Peyer's patch (tissue), 4 donors: ENCODE results near the gene FOXP2. TPM values are rescaled to one million over a fixed set of nuclear protein-coding genes. Genes with fewer than 3 reads are reported as not detected.

ENCODE experiments used
- DNase-seq, 3 donors: peaks; one replicate each; pipeline ENCODE4 v3.0.0-alpha.2; 2017 to 2019
- H3K27ac ChIP-seq, 4 donors: fragments of 200-600 bp; sonication (generic); one replicate each; pipeline ENCODE4 v1.5.1; 2016 to 2019
- H3K27me3 ChIP-seq, 2 donors: fragments of 200-600 bp; sonication (generic); one replicate each; pipeline ENCODE4 v1.5.1; 2019
- H3K36me3 ChIP-seq, 3 donors: fragments of 200-600 bp; sonication (generic); one replicate each; pipeline ENCODE4 v1.5.1; 2016 to 2019
- H3K4me1 ChIP-seq, 4 donors: fragments of 200-600 bp; sonication (generic); one replicate each; pipeline ENCODE4 v1.5.1; 2016 to 2019
- H3K4me3 ChIP-seq, 4 donors: fragments of 200-600 bp; sonication (generic); 1 replicate in 3 of 4; 2 replicates in 1 of 4; pipeline ENCODE4 v1.5.1; 2016 to 2019; ENCODE audit warnings: mild to moderate bottlenecking in 1 of 4
- H3K9me3 ChIP-seq, 4 donors: fragments of 200-600 bp; sonication (generic); one replicate each; pipeline ENCODE4 v1.5.1; 2016 to 2019; ENCODE audit warnings: mild to moderate bottlenecking in 1 of 4
- POLR2A ChIP-seq, 2 donors: fragments of 450-650 bp; IDR thresholded peaks; one replicate each; pipeline ENCODE4 v1.5.1; 2017; ENCODE audit warnings: antibody characterized with exemption in 2 of 2, mild to moderate bottlenecking in 2 of 2, moderate library complexity in 2 of 2
- total RNA-seq, 4 donors: library from RNA; depleted of rRNA; stranded (reverse); fragments of >200 nt; gene quantifications; one replicate each; pipeline ENCODE4 v1.1.0, GENCODE V29; 2016
- TF ChIP-seq, protein P1 (sequence below), 6 experiments: fragments of 450-650 bp in 4 of 6; fragments of 200-600 bp in 2 of 6; sonication (generic) in 1 of 6; IDR thresholded peaks; one replicate each; pipeline ENCODE4 v1.5.1; 2017 to 2019; ENCODE audit warnings: antibody characterized with exemption in 6 of 6, mild to moderate bottlenecking in 3 of 6, moderate library complexity in 1 of 6

Gene FOXP2
- total RNA-seq, 4 donors from 2014 or later: 10.5 to 46.2 (median 31.3) TPM

DNA sequence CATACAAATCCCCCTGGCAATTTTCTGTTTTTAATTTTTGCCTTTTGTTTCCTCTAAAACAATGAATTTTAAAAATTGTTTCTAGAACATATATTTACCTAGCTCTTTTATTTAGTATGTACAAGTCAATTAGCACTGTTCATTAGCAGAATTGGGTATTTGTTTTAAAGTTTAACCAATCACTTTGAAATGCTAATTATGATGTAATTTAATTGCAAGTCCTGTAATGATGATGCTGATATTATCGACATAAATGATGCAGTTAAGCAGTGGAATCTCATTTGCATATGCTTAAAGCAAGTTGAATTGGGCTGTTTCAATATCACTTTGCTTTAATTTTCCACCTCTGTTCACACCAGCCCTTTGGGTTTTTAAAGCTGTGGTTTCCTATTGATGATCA is 2.7 kb downstream of the FOXP2 start:
- H3K4me3 ChIP-seq: peak overlapping the region in 1 of 4 donors; percentile 39
- H3K4me1 ChIP-seq: peaks cover 0 to 17% (median 0%) of the 10 kb centered on the region in 4 donors
- H3K36me3 ChIP-seq: no peaks in the 10 kb centered on the region
- no peak for DNase-seq
- no peaks in the 10 kb centered on the region for H3K9me3 ChIP-seq
- H3K27me3 ChIP-seq: no peaks in the 10 kb centered on the region
- H3K27ac ChIP-seq: peak overlapping the region in 1 of 4 donors; percentile 67
- TF ChIP-seq POLR2A (IDR thresholded peaks at IDR 0.05): no peak

DNA sequence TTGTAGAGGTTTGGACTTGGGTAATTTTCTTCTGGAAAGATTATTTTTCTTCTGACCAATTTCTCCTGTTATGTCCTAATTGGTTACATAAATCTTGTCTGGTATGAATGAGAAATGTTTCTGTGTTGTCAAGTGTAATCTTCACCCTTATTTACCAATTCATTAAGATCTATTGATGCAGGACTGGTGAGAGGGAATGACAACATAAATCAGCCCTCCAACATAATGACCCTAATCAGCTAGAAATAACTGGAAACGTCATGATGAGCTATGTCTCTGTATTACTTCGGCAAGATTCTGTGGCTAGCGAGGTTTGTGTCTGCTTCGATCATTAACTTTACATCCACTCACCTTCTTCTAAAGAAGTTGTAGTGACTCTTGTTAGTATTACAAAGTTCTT is 3.5 kb downstream of the FOXP2 start:
- H3K27ac ChIP-seq: peak overlapping the region in 2 of 4 donors; percentile 17 to 67
- DNase-seq: no peak
- no peaks in the 10 kb centered on the region for H3K9me3 ChIP-seq

DNA sequence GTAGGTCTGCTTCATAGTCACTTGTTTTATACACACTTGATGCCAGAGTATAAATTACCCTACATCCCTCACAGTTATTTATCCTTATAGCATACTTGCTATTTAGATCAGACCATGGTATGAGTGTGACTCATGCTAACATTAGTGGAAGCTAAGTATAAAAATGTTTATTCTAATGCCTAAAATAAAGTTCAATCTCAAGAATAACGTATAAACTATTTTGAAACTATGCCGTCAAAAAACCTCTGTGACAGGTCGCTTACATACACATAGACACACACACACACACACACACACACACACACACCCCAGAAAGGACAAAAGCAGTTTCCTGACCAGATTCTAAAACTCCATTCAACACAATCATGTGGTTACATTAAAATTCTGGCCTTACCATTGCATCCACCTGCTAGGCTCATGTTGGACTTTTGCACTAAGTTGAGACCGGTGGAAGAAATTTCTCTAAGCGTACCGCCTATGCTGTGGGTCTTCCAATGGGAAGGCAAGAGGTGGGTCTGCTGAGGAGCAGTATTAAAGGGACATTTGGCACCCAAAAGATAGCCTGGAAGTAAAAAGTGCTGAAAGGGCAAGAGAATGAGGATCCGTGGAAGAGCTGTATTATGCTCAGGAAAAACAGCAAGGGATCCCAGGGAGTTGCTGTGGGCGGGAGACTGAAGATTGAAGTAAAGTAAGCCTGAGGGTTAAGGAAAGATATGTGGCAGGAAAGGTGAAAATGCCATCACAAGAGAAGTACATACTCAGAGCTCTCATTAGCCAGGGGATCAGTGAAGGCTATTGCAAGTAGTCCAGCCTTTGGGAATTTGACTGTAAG is 5.0 kb downstream of the FOXP2 start:
- DNase-seq: no peak
- Histone ChIP-seq H3K9me3 (no peaks in the 10 kb centered on the region), H3K4me1 (peaks cover 0 to 10% (median 0%) of the 10 kb centered on the region in 4 donors), H3K4me3 (no peak overlapping the region), H3K27me3 (no peaks in the 10 kb centered on the region), H3K36me3 (no peaks in the 10 kb centered on the region), H3K27ac (peak overlapping the region in 2 of 4 donors; percentile 22 to 67)
- TF ChIP-seq, protein P1, sequence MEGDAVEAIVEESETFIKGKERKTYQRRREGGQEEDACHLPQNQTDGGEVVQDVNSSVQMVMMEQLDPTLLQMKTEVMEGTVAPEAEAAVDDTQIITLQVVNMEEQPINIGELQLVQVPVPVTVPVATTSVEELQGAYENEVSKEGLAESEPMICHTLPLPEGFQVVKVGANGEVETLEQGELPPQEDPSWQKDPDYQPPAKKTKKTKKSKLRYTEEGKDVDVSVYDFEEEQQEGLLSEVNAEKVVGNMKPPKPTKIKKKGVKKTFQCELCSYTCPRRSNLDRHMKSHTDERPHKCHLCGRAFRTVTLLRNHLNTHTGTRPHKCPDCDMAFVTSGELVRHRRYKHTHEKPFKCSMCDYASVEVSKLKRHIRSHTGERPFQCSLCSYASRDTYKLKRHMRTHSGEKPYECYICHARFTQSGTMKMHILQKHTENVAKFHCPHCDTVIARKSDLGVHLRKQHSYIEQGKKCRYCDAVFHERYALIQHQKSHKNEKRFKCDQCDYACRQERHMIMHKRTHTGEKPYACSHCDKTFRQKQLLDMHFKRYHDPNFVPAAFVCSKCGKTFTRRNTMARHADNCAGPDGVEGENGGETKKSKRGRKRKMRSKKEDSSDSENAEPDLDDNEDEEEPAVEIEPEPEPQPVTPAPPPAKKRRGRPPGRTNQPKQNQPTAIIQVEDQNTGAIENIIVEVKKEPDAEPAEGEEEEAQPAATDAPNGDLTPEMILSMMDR (IDR thresholded peaks at IDR 0.05): no peak
- TF ChIP-seq POLR2A (IDR thresholded peaks at IDR 0.05): no peak

More for the DNA sequence above, 3.5 kb downstream of the FOXP2 start:
- no peaks in the 10 kb centered on the region for H3K27me3 ChIP-seq
- peaks cover 0 to 21% (median 0%) of the 10 kb centered on the region in 4 donors for H3K4me1 ChIP-seq
- TF ChIP-seq, protein P1 (IDR thresholded peaks at IDR 0.05): no peak
- TF ChIP-seq POLR2A (IDR thresholded peaks at IDR 0.05): no peak
- no peaks in the 10 kb centered on the region for H3K36me3 ChIP-seq
- H3K4me3 ChIP-seq: peak overlapping the region in 1 of 4 donors; percentile 5

DNA sequence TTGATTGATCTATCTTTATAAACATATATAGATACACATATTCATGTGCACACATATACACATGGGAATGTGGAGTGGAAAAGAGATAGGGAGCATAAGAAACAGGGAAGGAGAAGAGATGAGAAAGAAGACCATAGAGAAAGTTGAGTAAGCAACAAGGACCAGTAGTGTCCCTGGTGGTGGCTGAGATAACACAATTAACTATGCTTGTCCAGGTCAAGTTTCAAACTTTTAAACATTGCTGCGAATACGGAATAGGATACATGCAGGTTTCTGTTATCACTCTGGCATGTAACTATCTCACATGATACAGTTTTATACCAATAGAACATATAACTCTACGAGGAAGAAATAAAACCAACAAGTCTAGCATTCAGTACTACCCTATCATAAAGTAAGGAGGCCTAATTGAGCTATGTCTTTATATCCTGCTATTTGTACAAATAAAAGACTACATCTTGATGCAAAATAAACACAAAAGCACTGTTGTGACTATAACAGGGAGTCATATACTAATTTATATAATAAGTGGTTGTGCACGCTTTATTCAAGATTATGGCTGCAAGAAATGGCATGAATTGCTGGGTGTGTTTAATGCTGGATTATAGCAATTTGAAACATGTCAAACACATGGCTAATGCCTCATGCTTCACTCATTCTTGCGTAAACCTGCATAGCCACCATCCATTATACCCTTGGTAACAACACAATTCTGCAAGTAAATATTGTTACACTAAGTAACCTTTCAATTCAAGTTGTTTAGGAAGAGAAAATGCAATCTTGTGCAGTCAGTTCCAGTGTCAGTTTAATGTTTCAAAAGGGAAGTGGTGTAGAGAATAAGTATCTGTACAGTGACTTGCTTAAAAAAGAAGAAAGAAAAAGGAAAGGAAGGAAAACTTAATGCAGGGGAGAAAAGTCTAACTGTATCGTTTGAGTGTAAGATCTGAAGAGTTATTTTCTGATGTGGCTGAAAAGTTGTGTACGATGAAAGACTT is 8.2 kb downstream of the FOXP2 start:
- Histone ChIP-seq H3K4me3 (no peak overlapping the region), H3K4me1 (peaks cover 0 to 8% (median 0%) of the 10 kb centered on the region in 4 donors), H3K27me3 (no peaks in the 10 kb centered on the region), H3K9me3 (no peaks in the 10 kb centered on the region), H3K36me3 (no peaks in the 10 kb centered on the region), H3K27ac (peak overlapping the region in 2 of 4 donors; percentile 4 to 13)
- TF ChIP-seq POLR2A (IDR thresholded peaks at IDR 0.05): no peak
- TF ChIP-seq, protein P1 (IDR thresholded peaks at IDR 0.05): peak in 4 of 6 experiments; percentile 10 to 62 (median 58)
- DNase-seq: no peak

DNA sequence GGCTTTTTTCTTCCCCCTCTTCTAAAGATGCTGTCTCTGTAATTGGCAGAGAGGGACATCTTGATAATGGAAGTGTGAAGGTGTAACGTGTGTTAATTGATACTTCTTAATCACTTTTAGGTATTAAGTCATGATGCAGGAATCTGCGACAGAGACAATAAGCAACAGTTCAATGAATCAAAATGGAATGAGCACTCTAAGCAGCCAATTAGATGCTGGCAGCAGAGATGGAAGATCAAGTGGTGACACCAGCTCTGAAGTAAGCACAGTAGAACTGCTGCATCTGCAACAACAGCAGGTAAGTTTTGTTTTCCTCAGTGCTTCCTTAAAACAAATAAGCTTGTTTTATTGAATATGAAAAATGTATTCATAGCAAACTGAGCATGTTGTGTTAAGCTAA is 11.8 kb downstream of the FOXP2 start:
- H3K4me1 ChIP-seq: peaks cover 0 to 8% (median 0%) of the 10 kb centered on the region in 4 donors
- no peak for DNase-seq
- no peaks in the 10 kb centered on the region for H3K9me3 ChIP-seq
- H3K27me3 ChIP-seq: no peaks in the 10 kb centered on the region
- no peak overlapping the region for H3K4me3 ChIP-seq
- H3K36me3 ChIP-seq: no peaks in the 10 kb centered on the region
- TF ChIP-seq, protein P1 (IDR thresholded peaks at IDR 0.05): no peak
- no peak for TF ChIP-seq POLR2A (IDR thresholded peaks at IDR 0.05)
- no peak overlapping the region for H3K27ac ChIP-seq
